GM21528 (cell line): ENCODE results near the gene VCL.
A peak's percentile ranks its signal among the peaks of the same experiment; 100 is the strongest.
"Not testable (repeated sequence)": the region's sequence is repeated elsewhere in the genome, so short reads cannot be mapped to it uniquely, and the experiment has no call there.

Source experiments
- ATAC-seq: cut with Tn5 transposase; IDR thresholded peaks from one replicate; pipeline ENCODE4 v1.9.1; 2021; ENCODE audit warnings: mild to moderate bottlenecking, moderate library complexity; ENCODE audit not compliant: unreplicated experiment, low FRiP score

Gene VCL

GRCh38 chr10:74138596-74138995 lies 140.7 kb downstream of the VCL start:
- ATAC-seq, result not testable (repeated sequence)

GRCh38 chr10:74139981-74140380 lies 142.1 kb downstream of the VCL start:
- no peak for ATAC-seq

- ATAC-seq, result no peak
Measured at GRCh38 chr10:74140553-74140952, 142.6 kb downstream of the VCL start.

GRCh38 chr10:74145133-74145532 lies 147.2 kb downstream of the VCL start:
- no peak for ATAC-seq

GRCh38 chr10:74146980-74147379 lies 149.1 kb downstream of the VCL start:
- not testable (repeated sequence) for ATAC-seq

- ATAC-seq, result peak; percentile 43
Measured at GRCh38 chr10:74150204-74150989, 152.5 kb downstream of the VCL start, which contains the start of gene AP3M1. TSS of gene AP3M1 (minus strand) at chr10:74150828. CDS start at chr10:74138379, 12,449 bp downstream.

GRCh38 chr10:74150990-74151878 lies 153.3 kb downstream of the VCL start, which contains the start of gene ADK:
TSS of gene ADK (plus strand) at chr10:74151221. CDS start at chr10:74151279, 58 bp downstream.
- ATAC-seq, result peak; percentile 89

- ATAC-seq, result no peak
Measured at GRCh38 chr10:74151879-74152722, 154.2 kb downstream of the VCL start.

GRCh38 chr10:74153123-74153522 lies 155.2 kb downstream of the VCL start:
- no peak for ATAC-seq

GRCh38 chr10:74153676-74154075 lies 155.8 kb downstream of the VCL start:
- ATAC-seq, result no peak

- no peak for ATAC-seq
Measured at GRCh38 chr10:74156919-74157289, 159.0 kb downstream of the VCL start.

GRCh38 chr10:74160013-74160412 lies 162.1 kb downstream of the VCL start:
- ATAC-seq, result no peak

- ATAC-seq, result no peak
Measured at GRCh38 chr10:74163319-74164068, 165.6 kb downstream of the VCL start.

- ATAC-seq, result no peak
Measured at GRCh38 chr10:74164716-74165529, 167.0 kb downstream of the VCL start.

GRCh38 chr10:74165530-74165901 lies 167.6 kb downstream of the VCL start:
- no peak for ATAC-seq

- ATAC-seq, result no peak
Measured at GRCh38 chr10:74167443-74167842, 169.5 kb downstream of the VCL start.
